Glomerular visceral epithelial cell (primary cell): ENCODE measurements around the gene MAS1L.
A peak's percentile ranks its signal among the peaks of the same experiment; 100 is the strongest.
"Not testable (repeated sequence)": the region's sequence is repeated elsewhere in the genome, so short reads cannot be mapped to it uniquely, and the experiment has no call there.

Source experiments
- DNase-seq: peaks from one replicate; pipeline ENCODE4 v3.0.0-alpha.2; 2016; ENCODE audit errors: extremely low spot score

MAS1L gene

DNA sequence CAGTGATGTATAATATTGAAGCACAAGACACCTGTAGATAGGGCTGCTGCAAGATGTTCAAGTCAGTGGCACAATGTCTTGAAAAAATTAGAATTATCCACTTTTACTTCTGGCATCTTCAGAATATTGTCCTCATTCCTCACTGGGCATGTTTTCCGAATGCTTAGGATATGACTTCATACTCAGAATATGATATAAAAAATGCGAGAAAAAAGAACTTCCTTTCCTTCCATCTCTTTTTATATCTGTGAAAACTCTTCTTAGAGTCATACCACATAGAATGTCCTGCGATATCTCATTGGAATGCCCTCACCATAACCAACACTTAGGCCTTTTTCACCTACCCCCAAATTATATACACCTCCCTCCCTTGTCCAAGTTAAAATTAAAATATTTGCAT lies 4.6 kb downstream of the MAS1L start:
- no peak for DNase-seq

DNA sequence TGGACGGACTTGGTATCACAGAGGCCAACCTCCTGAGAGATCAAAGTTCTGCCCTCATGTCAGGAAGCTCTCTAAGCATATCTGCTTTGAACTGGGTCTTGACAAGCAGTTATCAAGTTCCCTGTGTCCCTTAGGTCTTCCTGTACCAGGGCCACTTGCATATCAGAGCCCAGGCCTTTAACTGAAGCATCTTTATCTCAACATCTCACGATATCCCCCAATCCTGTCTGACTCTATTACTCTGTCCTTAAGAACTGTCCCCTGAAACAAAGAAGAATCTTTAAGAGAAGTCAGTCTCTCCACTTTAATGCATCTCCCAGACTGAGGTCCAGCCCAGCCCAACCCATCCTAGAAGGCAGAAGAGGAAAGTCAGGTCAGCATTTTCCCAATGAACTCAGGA lies 8.2 kb downstream of the MAS1L start:
- DNase-seq, result no peak

DNA sequence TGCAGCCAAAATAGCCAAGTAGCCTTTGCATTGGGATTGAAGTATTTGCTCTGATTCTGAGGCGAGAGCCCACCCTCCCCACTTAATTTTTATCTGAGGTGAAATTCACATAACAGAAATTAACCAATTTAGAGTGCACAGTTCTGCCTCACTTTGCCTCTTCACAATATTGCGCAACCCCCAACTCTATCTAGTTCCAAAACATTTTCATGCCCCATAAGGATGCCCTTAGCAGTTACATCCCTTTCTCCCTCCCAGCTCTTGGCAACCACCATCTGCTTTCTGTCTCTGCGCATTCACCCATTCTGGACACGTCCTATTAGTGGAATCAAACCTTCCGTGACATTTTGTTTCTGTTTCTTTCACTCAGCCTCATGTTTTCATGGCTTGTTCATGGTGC lies 9.0 kb downstream of the MAS1L start:
- DNase-seq, result no peak

DNA sequence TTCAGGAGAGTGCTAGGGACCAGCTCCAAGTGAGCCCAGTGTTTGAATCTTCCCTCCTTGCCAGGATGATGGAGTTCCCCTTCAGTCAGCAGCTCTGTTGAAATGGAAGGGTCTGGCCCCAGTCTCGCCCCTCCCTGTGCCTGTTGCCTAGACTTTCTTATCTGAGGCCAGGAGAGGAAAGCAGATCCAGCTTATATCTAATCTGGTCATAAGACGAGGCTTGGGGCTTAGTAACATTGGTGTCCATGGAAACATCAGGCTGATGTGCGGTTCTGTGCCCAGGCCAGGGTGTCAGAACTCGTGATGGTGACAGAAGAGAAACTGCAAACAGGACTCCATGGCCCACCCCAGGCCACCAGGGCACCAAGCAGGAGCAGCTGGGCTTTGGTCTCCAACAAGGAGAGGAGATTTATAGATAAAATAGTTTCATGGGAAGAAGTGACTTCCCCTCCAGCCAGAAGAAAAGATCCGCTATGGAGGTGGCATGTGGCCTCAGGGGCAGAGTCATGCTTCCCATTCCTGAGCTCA lies 9.8 kb downstream of the MAS1L start:
- no peak for DNase-seq

DNA sequence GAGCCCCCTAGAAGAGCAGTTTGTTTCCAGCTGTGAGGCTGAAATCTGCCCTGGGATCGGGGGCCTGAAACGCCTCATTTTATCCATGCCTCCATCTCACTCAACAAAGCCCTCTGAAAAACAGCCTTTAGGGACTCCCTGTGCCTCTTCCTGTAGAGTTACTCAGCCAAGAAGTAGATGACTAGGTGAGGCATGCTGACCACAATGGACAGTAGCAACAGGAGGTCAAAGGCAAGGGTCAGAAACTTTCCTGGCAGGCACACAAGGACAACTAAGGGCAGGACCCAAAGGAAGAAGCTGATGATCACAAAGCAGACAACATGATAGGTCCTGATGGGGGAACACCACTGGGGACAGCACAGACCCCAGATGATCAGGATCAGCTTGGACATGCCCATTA lies 12.8 kb downstream of the MAS1L start:
- DNase-seq, result peak; percentile 46

DNA sequence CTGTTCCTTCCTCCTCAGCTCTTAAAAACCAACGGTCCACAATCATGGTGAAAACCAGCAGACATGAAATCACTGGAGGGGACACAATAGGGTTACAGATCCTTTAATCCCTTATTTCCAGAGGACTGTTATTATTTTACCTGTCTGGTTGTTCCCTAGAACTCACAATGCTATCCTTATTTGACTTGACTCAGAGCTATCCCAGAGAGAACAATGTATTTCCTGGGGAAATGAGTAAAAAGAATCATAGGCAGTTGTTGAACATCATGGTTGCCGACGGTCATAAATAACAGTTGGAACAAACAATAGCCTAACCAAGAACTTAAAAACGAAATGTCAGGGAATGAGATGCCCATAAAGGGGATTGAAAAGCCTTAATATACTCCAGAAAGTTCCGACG lies 21.5 kb downstream of the MAS1L start:
- DNase-seq, result no peak

DNA sequence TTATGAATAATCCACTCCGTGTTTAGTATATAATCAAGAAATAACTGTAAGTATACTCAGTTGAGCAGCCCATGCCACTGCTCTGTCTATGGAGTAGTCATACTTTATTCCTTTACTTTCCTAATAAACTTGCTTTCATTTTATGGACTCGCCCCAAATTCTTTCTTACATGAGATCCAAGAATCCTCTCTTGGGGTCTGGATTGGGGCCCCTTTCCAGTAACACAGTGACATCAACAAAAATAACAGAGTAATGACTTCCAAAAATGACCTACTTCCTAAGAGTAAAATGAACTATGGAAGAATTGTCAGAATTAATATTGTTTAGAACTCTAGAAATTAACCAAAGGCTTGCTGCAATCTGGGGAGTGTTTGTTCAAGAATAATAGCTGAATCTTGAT lies 22.0 kb downstream of the MAS1L start:
- no peak for DNase-seq

DNA sequence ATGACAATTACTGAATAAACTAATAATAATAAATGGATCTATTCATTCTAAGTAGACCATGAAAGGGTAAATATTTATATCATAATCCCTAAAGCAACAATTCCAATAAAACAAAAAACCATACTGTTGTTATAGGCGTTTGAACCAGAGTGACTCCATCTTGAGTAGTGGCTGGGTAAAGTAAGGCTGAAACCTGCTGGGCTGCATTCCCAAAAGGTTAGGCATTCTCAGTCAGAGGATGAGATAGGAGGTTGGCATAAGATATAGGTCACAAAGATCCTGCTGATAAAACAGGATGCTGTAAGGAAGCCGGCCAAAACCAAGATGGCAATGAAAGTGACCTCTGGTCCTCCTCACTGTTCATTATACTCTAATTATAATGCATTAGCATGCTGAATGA lies 22.5 kb downstream of the MAS1L start:
- no peak for DNase-seq

DNA sequence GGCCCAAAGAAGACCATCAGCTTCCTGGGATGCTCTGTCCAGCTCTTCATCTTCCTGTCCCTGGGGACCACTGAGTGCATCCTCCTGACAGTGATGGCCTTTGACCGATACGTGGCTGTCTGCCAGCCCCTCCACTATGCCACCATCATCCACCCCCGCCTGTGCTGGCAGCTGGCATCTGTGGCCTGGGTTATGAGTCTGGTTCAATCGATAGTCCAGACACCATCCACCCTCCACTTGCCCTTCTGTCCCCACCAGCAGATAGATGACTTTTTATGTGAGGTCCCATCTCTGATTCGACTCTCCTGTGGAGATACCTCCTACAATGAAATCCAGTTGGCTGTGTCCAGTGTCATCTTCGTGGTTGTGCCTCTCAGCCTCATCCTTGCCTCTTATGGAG lies 25.7 kb downstream of the MAS1L start:
- no peak for DNase-seq

DNA sequence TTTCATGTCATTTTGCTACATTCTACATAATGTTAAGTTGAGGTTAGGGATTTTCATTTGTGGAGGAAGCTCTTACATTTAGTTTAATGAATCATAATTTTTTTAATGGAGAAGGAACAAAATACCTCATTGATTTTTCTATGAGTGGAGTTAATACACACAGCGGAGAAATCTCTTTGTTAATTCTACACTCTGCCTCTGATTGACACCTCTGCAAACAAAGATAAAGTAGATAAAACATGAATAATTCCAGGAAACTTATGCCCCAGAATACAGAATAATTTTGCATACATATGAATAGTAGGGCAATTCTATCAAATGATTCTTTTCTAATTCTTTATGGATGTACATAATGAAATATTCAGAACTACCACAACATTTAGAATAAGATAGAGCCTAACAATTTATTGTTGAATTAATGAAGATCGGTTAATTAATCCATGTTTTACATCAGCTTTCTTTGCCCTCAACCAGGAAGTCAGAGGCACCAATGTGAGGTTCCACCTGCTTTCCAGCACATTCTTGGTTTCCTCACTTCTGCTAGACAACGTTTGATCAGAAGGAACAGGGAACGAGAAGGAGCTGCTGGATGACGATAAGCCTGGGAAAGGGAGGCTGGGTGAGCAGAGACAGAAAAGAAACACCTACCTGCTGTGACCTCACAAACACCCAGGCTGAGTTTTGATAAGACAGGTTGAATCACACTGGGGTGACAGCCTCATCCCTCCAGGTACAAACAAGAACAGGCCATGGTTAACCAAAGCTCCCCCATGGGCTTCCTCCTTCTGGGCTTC lies 26.5 kb downstream of the MAS1L start:
- no peak for DNase-seq

DNA sequence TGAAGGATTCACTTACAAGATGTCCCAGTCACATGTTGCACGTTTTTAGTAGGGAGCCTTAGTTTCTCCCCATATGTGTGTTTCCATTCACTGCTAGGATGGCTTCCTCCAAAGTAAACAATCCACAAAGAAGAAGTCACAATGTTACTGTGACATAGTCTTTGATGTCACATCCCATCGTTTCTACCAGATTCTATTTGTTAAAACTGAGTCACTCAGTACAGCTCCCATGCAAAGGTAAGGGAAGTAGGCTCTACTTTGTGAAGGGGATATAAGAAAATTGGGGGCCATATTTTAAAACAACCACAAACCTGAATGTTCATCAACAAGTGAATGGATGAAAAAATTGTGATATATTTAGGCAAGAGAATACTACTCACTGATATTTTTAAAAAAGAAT lies 30.8 kb downstream of the MAS1L start, which contains the start of the genes OR11A1 and OR2H1:
TSS of gene OR11A1 (minus strand) at position 101 of the 400 bp plus-strand sequence. CDS start 29,430 bp downstream, outside the sequence.
TSS of gene OR2H1 (plus strand) at position 185 of the 400 bp plus-strand sequence. CDS start 4,615 bp downstream, outside the sequence.
- no peak for DNase-seq

DNA sequence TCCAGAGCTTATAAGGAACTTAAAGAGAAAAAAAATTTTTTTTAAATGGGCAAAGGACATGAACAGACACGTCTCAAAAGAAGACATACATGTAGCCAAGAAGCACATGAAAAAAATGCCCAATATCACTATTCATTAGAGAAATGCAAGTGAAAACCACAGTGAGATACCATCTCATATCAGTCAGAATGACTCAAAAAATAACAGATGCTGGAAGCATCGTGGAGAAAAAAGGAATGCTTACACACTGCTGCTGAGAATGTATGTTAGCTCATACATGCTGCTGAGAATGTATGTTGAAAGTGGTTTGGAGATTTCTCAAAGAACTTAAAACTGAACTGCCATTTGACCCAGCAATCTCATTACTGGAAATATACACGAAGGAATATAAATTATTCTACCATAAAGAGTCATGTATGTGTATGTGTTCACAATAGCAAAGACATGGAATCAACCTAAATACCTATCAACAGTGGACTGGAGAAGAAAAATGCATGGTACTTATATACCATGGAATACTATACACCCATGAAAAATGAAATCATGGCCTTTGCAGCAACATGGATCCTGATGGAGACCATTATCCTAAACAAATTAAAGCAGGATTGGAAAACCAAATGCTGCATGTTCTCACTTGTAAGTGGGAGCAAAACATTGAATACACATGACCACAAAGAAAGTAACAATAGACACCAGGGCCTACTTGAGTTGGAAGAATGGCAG lies 36.1 kb downstream of the MAS1L start:
- peak; percentile 59 for DNase-seq

DNA sequence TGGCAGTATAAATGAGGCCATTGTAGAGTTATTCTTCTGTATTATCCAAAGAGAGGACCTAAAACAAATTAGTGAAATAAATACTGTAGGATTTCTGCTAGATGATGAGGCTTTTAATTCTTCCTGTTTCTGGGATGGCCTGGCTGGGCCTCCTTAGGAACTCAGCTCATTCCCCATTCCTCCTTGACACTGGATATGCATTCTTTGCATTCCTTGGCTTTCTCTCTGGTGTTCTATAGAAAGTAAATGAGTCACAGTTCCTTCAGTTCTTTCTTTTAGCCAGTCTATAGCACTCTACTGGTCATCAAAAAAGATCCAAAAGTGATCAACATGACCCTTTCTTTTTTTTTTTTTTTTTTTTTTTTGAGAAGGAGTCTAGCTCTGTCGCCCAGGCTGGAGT lies 40.1 kb downstream of the MAS1L start:
- peak; percentile 63 for DNase-seq

DNA sequence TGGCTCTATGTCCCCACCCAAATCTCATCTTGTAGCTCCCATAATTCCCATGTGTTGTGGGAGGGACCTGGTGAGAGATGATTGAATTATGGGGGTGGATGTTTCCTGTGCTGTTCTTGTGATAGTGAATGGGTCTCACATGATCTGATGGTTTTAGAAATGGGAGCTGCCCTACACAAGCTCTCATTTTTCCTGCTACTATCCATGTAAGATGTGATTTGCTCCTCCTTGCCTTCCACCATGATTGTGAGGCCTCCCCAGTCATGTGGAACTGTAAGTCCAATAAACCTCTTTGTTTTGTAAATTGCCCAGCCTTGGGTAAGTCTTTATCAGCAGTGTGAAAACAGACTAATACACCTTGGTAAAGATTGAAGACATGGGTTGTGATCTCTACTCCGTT lies 43.7 kb downstream of the MAS1L start:
- not testable (repeated sequence) for DNase-seq

DNA sequence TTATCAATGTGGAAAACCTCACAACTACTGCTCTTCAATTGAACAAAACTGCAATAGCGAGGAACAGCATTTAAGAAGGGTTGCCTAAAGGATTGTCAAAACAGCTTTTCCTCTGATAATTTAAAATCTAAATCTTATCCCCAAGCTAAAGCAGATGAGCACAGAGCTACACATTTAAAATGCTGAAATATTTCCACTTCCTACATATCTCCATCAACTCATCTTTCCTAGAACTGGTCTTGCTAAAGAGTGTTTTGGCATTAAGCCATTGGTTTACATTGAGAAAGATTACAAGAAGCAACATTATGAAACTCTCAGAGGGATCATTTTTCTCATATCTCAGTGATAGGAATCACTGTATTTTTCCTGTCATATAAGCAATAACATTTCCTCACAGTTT lies 45.0 kb downstream of the MAS1L start:
- DNase-seq, result no peak

DNA sequence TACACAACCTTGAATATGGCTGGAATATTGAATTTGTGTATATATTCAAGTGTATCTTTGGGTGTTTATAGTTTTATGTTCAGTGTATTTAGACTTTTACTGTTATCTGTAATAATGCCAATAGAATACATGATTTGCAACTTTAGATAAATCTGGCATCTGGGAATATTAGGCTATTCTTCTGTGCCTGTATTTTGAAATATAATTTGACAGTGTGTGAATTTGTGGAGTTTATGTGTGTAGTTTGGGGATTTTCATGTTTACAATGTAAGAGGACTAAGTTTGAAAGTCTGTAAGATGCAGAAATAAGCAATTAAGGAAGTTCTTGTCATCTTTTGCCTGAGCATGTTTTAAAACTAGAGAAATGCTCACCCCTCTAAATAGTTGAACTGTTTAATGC lies 48.8 kb downstream of the MAS1L start, which contains the start of gene OR10C1:
TSS of gene OR10C1 (plus strand) at position 301 of the 400 bp plus-strand sequence. CDS start 710 bp downstream, outside the sequence.
- DNase-seq, result no peak

DNA sequence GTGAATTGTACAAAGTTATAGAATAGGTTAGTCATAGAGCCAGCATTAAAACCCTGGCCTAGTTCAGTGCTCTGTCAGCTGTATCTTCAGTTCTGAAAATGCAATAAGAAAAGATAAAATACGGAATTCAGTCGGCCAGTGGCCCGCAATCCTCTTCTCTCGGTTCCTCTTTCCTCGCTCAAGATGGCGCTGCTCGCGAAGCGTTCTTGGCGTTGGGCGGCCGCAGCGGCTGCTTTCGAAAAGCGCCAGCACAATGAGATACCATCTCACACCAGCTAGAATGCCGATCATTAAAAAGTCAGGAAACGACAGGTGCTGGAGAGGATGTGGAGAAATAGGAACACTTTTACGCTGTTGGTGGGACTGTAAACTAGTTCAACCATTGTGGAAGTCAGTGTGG lies 51.0 kb downstream of the MAS1L start:
- DNase-seq, result not testable (repeated sequence)
